KMS-11 (cell line): ENCODE measurements around the gene AGBL5.
"Not testable (repeated sequence)": the region's sequence is repeated elsewhere in the genome, so short reads cannot be mapped to it uniquely, and the experiment has no call there.

Experiments
- H2AFZ ChIP-seq: fragments of 200-600 bp; sonication (generic); 2 replicates; pipeline ENCODE4 v1.6.1; 2016; ENCODE audit warnings: antibody characterized with exemption, mixed run types, low read depth
- H3K27ac ChIP-seq: fragments of 200-600 bp; sonication (generic); 2 replicates; pipeline ENCODE4 v1.6.1; 2016; ENCODE audit warnings: mild to moderate bottlenecking, mixed run types
- H3K27me3 ChIP-seq: fragments of 200-600 bp; sonication (generic); 2 replicates; pipeline ENCODE4 v1.6.1; 2017; ENCODE audit warnings: mild to moderate bottlenecking, low read depth, mixed run types, moderate library complexity; ENCODE audit not compliant: insufficient read depth
- H3K36me3 ChIP-seq: fragments of 200-600 bp; sonication (generic); 2 replicates; pipeline ENCODE4 v1.6.1; 2017; ENCODE audit warnings: mild to moderate bottlenecking, mixed run types; ENCODE audit not compliant: insufficient read depth
- H3K4me1 ChIP-seq: fragments of 200-600 bp; sonication (generic); 2 replicates; pipeline ENCODE4 v1.6.1; 2016; ENCODE audit warnings: mild to moderate bottlenecking, low read depth, mixed run types; ENCODE audit not compliant: poor library complexity, severe bottlenecking
- H3K4me2 ChIP-seq: fragments of 200-600 bp; sonication (generic); 2 replicates; pipeline ENCODE4 v1.7.0; 2016; ENCODE audit warnings: mild to moderate bottlenecking, mixed run types
- H3K4me3 ChIP-seq: fragments of 200-600 bp; sonication (generic); IDR thresholded peaks from 2 replicates; pipeline ENCODE4 v1.6.1; 2017; ENCODE audit warnings: low read depth, low read length, mixed read lengths; ENCODE audit not compliant: insufficient read depth
- H3K79me2 ChIP-seq: fragments of 200-600 bp; sonication (generic); 2 replicates; pipeline ENCODE4 v1.6.1; 2016; ENCODE audit warnings: low read depth, mixed run types; ENCODE audit not compliant: insufficient read depth
- H3K9ac ChIP-seq: fragments of 200-600 bp; sonication (generic); 2 replicates; pipeline ENCODE4 v1.6.1; 2016; ENCODE audit warnings: mild to moderate bottlenecking, mixed run types
- H4K20me1 ChIP-seq: fragments of 200-600 bp; sonication (generic); 2 replicates; pipeline ENCODE4 v1.6.1; 2016; ENCODE audit warnings: mild to moderate bottlenecking, mixed run types; ENCODE audit not compliant: insufficient read depth
- CTCF ChIP-seq: fragments of 200-600 bp; sonication (generic); conservative IDR thresholded peaks from 2 replicates; pipeline ENCODE4 v1.6.1; 2017; ENCODE audit warnings: low read depth, mild to moderate bottlenecking, antibody characterized with exemption, low read length, moderate library complexity, mixed read lengths

Gene AGBL5

GRCh38 chr2:27072920-27073319 is 21.5 kb downstream of the AGBL5 start:
- H3K27me3 ChIP-seq = peaks cover 13% of the 10 kb centered on the region
- no peaks in the 10 kb centered on the region for H4K20me1 ChIP-seq
- peaks cover 29% of the 10 kb centered on the region for H3K4me1 ChIP-seq
- no peak overlapping the region for H2AFZ ChIP-seq
- no peak overlapping the region for H3K4me2 ChIP-seq
- no peak overlapping the region for H3K4me3 ChIP-seq
- peaks cover 20% of the 10 kb centered on the region for H3K79me2 ChIP-seq
- no peaks in the 10 kb centered on the region for H3K36me3 ChIP-seq
- no peak overlapping the region for H3K9ac ChIP-seq
- TF ChIP-seq CTCF = no peak
- H3K27ac ChIP-seq = no peak overlapping the region

- TF ChIP-seq CTCF = no peak
- Histone ChIP-seq H3K27me3 (peaks cover 13% of the 10 kb centered on the region), H3K4me1 (peaks cover 29% of the 10 kb centered on the region), H3K36me3 (no peaks in the 10 kb centered on the region), H3K79me2 (peaks cover 20% of the 10 kb centered on the region), H3K4me3 (no peak overlapping the region), H2AFZ (no peak overlapping the region), H3K4me2 (no peak overlapping the region), H3K9ac (no peak overlapping the region), H3K27ac (no peak overlapping the region), H4K20me1 (no peaks in the 10 kb centered on the region)
Observed at GRCh38 chr2:27073782-27074181, 22.3 kb downstream of the AGBL5 start.

DNA sequence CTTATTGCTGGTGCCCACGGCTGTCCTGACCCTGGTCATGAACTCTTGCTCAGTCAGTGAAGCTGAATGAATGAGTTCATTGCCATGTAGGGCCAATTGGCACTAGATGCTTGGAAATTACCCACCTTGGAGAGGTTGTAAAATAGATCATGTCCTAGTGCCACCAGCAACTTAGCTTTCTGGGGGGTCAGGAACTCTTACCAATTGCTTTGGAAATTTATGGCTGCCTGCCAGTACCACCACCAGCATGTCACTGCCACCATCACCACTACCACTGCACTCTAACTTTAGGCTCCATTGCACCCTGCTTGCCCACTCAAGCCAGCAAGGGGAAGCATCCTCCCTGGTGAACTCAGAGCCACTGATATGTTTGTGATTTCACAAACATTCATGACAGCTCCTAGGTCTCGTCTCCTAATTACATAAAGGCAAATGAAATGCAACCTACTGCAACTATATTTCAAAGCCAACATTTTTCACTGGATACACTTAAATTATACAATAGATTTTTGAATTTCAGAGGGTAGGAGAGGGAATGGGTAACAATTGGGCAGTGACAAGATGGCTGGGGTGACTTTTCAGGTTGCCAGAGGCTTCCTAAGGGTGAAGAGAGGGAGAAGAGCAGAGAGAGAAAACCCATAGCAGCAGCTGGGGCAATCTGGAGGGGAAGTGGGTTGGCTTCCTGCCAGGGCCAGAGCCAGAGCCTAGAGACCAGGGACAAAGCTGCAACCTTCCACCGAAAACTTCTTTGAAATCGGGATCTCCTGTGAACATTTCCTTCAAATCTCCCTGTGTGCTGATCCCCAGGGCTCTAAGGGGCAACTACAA is 23.5 kb downstream of the AGBL5 start:
- Histone ChIP-seq H3K4me3 (no peak overlapping the region), H3K27ac (no peak overlapping the region), H3K4me1 (peaks cover 25% of the 10 kb centered on the region), H3K79me2 (peaks cover 14% of the 10 kb centered on the region), H3K27me3 (peaks cover 13% of the 10 kb centered on the region), H3K9ac (no peak overlapping the region), H4K20me1 (no peaks in the 10 kb centered on the region), H3K36me3 (no peaks in the 10 kb centered on the region), H3K4me2 (no peak overlapping the region; the same call in 1 of the 2 replicates), H2AFZ (no peak overlapping the region)
- TF ChIP-seq CTCF = no peak

- not testable (repeated sequence) for H2AFZ ChIP-seq, H3K27ac ChIP-seq, H3K36me3 ChIP-seq, H4K20me1 ChIP-seq, H3K4me2 ChIP-seq, H3K4me3 ChIP-seq, H3K79me2 ChIP-seq, H3K9ac ChIP-seq
- Histone ChIP-seq H3K4me1 (peaks cover 19% of the 10 kb centered on the region), H3K27me3 (peaks cover 13% of the 10 kb centered on the region)
Observed at GRCh38 chr2:27075566-27075871, 24.1 kb downstream of the AGBL5 start.

DNA sequence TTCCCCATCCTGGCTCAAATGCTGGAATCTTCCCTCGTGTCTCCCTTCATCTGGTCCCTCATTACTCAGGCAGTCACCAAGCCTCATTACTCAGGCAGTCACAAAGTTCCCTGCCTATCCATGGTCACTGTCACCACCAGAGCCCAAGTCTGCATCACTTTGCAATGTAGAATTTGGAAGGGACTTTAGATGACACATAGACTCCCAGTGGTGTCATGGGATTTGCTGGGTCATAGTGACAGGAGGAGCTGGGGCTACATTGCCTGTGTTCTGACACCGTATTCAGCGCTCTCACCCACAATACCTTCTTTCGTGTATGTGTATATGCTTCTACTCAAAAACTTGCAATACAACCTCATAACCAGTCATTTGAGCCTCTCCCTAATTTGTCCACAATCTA is 24.9 kb downstream of the AGBL5 start:
- Histone ChIP-seq H3K4me2 (no peak overlapping the region), H3K27ac (no peak overlapping the region), H3K9ac (no peak overlapping the region)

More for the DNA sequence above, 24.9 kb downstream of the AGBL5 start:
- H4K20me1 ChIP-seq = no peaks in the 10 kb centered on the region
- H3K4me1 ChIP-seq = peaks cover 18% of the 10 kb centered on the region
- 0 out of 2 replicates have a peak, but pooled peaks cover under 1% of the 10 kb centered on the region for H3K79me2 ChIP-seq
- no peaks in the 10 kb centered on the region for H3K36me3 ChIP-seq
- H3K27me3 ChIP-seq = peaks cover 13% of the 10 kb centered on the region
- H2AFZ ChIP-seq = no peak overlapping the region
- no peak for TF ChIP-seq CTCF
- H3K4me3 ChIP-seq = no peak overlapping the region
